AG04449 (cell line): Measurements from ENCODE around the gene ANKRD12.

Experiments used
- CTCF ChIA-PET: fragments of 350-600 bp; formaldehyde crosslinking; extraction: SDS; loops from one replicate; lab custom pipeline; 2021; ENCODE audit warnings: antibody characterized with exemption; lab: Yijun Ruan, JAX
- POLR2A ChIA-PET: fragments of 400-600, 350-600 bp; formaldehyde crosslinking; extraction: SDS; loops from one replicate; lab custom pipeline; 2020; ENCODE audit warnings: antibody characterized with exemption, inconsistent platforms; lab: Yijun Ruan, JAX
- DNase-seq: peaks from one replicate; pipeline ENCODE4 v3.0.0-alpha.2; 2010; ENCODE audit warnings: low read depth, low spot score
- H3K4me3 ChIP-seq: 2 replicates; pipeline ENCODE4 v1.5.1; 2011; ENCODE audit warnings: low read depth, mild to moderate bottlenecking, control low read depth, low read length
- TF ChIP-seq, protein P1 (sequence below): IDR thresholded peaks from one replicate; pipeline ENCODE4 v1.5.1; 2011; ENCODE audit warnings: mild to moderate bottlenecking, moderate library complexity, low read length, control low read depth, inconsistent platforms; ENCODE audit not compliant: insufficient read depth; ENCODE audit errors: missing control alignments

ANKRD12 gene

DNA sequence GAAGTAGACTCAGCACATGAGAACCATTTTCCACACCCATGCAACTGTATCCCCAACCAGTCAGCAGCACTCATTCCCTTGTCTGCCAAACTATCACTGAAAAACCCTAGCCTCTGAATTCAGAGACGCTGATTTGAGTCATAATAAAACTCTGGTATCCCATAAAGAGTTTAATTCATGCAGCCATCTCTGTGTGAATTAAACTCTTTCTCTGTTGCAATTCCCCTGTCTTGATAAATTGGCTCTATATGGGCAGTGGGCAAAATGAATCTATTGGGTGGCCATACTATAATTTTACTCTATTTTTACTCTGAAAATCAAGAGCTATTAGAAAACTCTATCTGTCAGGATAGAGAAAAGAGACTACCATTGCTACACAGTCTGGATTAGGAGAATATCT is 157.4 kb downstream of the ANKRD12 start:
- TF ChIP-seq, protein P1, sequence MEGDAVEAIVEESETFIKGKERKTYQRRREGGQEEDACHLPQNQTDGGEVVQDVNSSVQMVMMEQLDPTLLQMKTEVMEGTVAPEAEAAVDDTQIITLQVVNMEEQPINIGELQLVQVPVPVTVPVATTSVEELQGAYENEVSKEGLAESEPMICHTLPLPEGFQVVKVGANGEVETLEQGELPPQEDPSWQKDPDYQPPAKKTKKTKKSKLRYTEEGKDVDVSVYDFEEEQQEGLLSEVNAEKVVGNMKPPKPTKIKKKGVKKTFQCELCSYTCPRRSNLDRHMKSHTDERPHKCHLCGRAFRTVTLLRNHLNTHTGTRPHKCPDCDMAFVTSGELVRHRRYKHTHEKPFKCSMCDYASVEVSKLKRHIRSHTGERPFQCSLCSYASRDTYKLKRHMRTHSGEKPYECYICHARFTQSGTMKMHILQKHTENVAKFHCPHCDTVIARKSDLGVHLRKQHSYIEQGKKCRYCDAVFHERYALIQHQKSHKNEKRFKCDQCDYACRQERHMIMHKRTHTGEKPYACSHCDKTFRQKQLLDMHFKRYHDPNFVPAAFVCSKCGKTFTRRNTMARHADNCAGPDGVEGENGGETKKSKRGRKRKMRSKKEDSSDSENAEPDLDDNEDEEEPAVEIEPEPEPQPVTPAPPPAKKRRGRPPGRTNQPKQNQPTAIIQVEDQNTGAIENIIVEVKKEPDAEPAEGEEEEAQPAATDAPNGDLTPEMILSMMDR = no peak
- DNase-seq = no peak
- ChIA-PET POLR2A (no interaction called here), CTCF (no interaction called here)
- no peak overlapping the region for H3K4me3 ChIP-seq

DNA sequence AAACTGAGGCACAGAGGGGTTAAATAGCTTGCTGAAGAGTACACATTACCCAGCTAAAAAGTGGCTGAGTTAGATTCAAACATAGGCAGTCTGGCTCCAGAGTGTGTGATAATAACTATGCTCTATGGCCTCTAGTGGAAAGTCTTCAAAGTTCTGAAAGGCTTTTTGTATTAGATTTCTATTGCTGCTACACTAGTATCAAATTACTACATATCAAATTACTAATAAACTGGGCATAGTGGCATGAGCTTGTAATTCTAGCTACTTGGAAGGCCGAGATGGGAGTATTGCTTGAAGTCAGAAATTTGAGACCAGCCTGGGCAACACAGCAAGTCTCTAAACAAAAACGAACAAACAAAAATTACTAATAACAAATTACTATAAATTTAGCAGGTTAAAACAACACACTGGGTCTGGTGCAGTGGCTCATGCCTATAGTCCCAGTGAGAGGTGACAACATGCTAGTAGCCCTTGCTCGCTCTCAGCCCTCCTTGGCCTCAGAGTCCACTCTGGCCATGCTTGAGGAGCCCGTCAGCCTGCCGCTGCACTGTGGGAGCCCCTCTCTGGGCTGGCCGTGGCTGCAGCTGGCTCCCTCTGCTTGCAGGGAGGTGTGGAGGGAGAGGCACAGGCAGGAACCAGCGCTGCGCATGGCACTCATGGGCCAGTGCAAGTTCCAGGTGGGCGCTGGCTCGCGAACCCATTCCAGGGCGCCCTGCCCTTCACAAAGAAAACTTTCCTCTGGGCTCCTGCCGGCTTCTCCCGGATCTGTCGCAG is 159.8 kb downstream of the ANKRD12 start:
- CTCF ChIA-PET = interaction anchor here (1.1 kb wide), 1 partner anchor 220 kb away, joined by 4 read pairs; no protein-coding TSS in a partner anchor
- DNase-seq = no peak
- POLR2A ChIA-PET = no interaction called here
- TF ChIP-seq, protein P1 = no peak
- no peak overlapping the region for H3K4me3 ChIP-seq

DNA sequence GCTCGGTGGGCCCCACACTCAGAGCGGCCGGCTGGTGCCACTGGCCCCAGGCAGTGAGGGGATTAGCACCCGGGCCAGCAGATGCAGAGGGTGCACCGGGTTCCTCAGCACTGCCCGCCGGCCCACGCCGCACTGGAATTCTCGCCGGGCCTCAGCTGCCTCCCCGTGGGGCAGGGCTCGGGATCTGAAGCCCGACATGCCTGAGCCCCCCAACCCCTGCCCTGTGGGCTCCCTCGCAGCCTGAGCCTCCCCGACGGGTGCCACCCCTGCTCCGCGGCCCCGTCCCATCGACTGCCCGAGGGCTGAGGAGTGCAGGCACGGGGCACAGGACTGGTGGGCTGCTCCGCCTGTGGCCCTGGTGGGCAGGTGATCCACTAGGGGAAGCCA is 160.4 kb downstream of the ANKRD12 start:
- ChIA-PET POLR2A (no interaction called here), CTCF (no interaction called here)
- TF ChIP-seq, protein P1 = no peak
- no peak overlapping the region for H3K4me3 ChIP-seq
- DNase-seq = no peak

DNA sequence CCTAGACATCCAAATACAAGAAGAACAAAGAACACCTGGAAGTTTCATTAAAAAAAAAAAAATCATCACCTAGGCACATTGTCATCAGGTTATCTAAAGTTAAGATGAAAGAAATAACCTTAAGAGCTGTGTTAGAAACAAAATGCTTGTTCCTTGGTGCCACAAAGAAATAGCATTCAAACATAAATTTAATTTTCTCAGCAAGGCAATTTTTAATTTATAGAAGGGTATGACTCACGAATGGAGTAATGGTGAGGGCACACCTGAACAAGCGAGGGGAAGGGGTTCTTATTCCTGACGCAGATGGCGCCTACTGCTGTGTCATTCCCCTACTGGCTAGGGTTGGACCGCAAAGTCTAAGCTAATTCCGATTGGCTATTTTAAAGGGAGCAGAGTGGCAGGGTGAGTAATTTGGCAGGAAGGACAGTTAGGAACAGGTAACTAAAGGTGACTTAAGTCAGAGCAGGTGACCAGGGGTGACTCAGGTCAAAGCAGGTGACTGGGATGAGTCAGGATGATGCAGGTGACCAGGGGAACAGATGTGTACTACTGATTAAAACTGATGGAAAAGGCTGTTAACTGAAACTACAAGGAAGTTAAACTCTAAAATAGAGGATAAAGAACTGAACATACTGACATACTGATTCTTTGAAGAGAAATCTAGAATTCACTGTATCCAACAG is 167.9 kb downstream of the ANKRD12 start:
- DNase-seq = no peak
- ChIA-PET POLR2A (no interaction called here), CTCF (no interaction called here)
- TF ChIP-seq, protein P1 = no peak
- no peak overlapping the region for H3K4me3 ChIP-seq

DNA sequence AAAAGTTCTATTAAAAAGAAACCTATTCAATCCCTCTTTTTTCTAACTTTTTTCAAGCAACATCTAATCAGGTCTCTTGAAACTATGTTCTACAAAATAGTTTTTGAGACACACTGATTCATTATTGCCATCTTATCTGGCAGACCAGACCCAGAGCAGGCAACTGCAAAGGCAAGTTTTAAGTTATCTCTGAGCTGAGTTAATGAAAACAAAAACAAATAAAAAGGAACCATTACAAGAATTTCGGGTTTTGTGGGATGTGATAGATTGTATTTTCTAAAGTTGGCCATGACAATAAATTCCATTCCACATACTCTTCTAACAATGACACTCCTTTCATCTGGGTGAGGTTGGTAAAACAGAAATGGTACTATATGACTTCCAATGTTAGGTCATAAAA is 182.8 kb downstream of the ANKRD12 start:
- DNase-seq = no peak
- CTCF ChIA-PET = no interaction called here
- POLR2A ChIA-PET = no interaction called here
- TF ChIP-seq, protein P1 = no peak
- no peak overlapping the region for H3K4me3 ChIP-seq

DNA sequence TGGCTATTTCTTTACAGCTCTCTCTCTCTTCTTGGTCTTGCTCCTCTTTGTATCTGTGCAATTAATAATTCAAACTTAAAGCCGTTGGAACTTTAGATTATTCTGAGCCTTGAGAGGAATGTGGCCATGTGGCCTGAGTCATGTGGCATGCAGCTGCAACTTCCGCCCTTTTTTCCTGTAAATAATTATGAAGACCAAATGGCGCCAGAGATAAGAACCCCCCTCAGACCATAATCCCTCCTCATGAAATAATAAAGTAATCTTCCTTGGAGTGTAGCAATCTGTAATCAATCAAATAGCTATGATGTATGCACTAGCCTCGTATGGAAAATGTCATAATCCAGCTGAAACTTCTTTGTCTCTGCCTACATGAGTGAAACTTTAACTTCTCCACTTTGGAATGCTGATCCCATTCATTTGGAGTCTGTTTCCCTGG is 184.5 kb downstream of the ANKRD12 start:
- H3K4me3 ChIP-seq = no peak overlapping the region
- ChIA-PET POLR2A (interaction anchor here (1.4 kb wide), 1 partner anchor 12 kb away, joined by 4 read pairs; no protein-coding TSS in a partner anchor), CTCF (interaction anchor here (0.7 to 1.7 kb wide), 2 partner anchors 9 to 13 kb away, joined by 3 to 5 read pairs; partner anchors contain the start of gene TWSG1)
- no peak for DNase-seq
- TF ChIP-seq, protein P1 = no peak
